Fibroblast of lung (primary cell): ENCODE data around the gene MELTF. TPM values are rescaled to one million over a fixed set of nuclear protein-coding genes. Genes with fewer than 3 reads are reported as not detected.

ENCODE experiments used
- DNase-seq, 2 donors: peaks; one replicate each; pipeline versions ENCODE4 v3.0.0 to v3.0.0-alpha.2; 2010; ENCODE audit warnings: low read depth in 2 of 2
- H2AFZ ChIP-seq: 2 replicates; pipeline ENCODE4 v1.5.1; 2012; ENCODE audit warnings: low read length, control low read depth, inconsistent platforms
- H3K27ac ChIP-seq: 2 replicates; pipeline ENCODE4 v1.5.1; 2011; ENCODE audit warnings: low read length, control low read depth; ENCODE audit not compliant: insufficient read depth
- H3K27me3 ChIP-seq: 2 replicates; pipeline ENCODE4 v1.5.1; 2011; ENCODE audit warnings: mild to moderate bottlenecking, low read length; ENCODE audit not compliant: control insufficient read depth, insufficient read depth
- H3K36me3 ChIP-seq: 2 replicates; pipeline ENCODE4 v1.5.1; 2011; ENCODE audit warnings: low read length; ENCODE audit not compliant: control insufficient read depth, insufficient read depth
- H3K4me1 ChIP-seq: 2 replicates; pipeline ENCODE4 v1.5.1; 2011; ENCODE audit warnings: low read length; ENCODE audit not compliant: control insufficient read depth, insufficient read depth; ENCODE audit errors: extremely low read depth
- H3K4me2 ChIP-seq: 2 replicates; pipeline ENCODE4 v1.5.1; 2011; ENCODE audit warnings: low read length, control low read depth; ENCODE audit not compliant: insufficient read depth; ENCODE audit errors: extremely low read depth
- H3K4me3 ChIP-seq, 4 experiments: fragments of 200-600 bp in 1 of 4; sonication (generic) in 1 of 4; replicated peaks in 1 of 4; 2 replicates each; pipeline ENCODE4 v1.5.1; 2011 to 2016; ENCODE audit warnings: low read length in 4 of 4, low read depth in 3 of 4, mild to moderate bottlenecking in 3 of 4, control low read depth in 2 of 4, inconsistent platforms in 1 of 4, mixed read lengths in 1 of 4; ENCODE audit not compliant: insufficient read depth in 1 of 4; ENCODE audit errors: control extremely low read depth in 1 of 4
- H3K79me2 ChIP-seq: 2 replicates; pipeline ENCODE4 v1.5.1; 2012; ENCODE audit warnings: mild to moderate bottlenecking, low read length, inconsistent platforms; ENCODE audit not compliant: control insufficient read depth, insufficient read depth
- H3K9ac ChIP-seq: 2 replicates; pipeline ENCODE4 v1.5.1; 2011; ENCODE audit warnings: mild to moderate bottlenecking, low read length, control low read depth; ENCODE audit not compliant: insufficient read depth
- H3K9me3 ChIP-seq: 2 replicates; pipeline ENCODE4 v1.5.1; 2012; ENCODE audit warnings: low read depth, low read length; ENCODE audit not compliant: control insufficient read depth, insufficient read depth
- H4K20me1 ChIP-seq: 2 replicates; pipeline ENCODE4 v1.5.1; 2011; ENCODE audit warnings: low read length; ENCODE audit not compliant: control insufficient read depth, insufficient read depth; ENCODE audit errors: extremely low read depth
- CTCF ChIP-seq, 2 donors: IDR thresholded peaks in 1 of 2; conservative IDR thresholded peaks in 1 of 2; 1 replicate in 1 of 2; 2 replicates in 1 of 2; pipeline ENCODE4 v1.5.1; 2011 to 2012; ENCODE audit warnings: low read length in 2 of 2, control low read depth in 1 of 2, inconsistent platforms in 1 of 2, low read depth in 1 of 2, mild to moderate bottlenecking in 1 of 2
- EZH2 ChIP-seq: IDR thresholded peaks from 2 replicates; pipeline ENCODE4 v1.5.1; 2012; ENCODE audit warnings: low read length, control low read depth, mild to moderate bottlenecking; ENCODE audit errors: missing control alignments
- polyA plus RNA-seq, 2 donors: library from polyadenylated mRNA; depleted of rRNA in 1 of 2; stranded (reverse) in 1 of 2; unstranded in 1 of 2; fragments of >200 nt; gene quantifications; 2 replicates each; pipeline ENCODE4 v1.2.1, GENCODE V29; 2011 to 2012; ENCODE audit warnings: missing spikeins in 1 of 2
- total RNA-seq: library from RNA; depleted of rRNA; stranded (reverse); fragments of >200 nt; gene quantifications from 2 replicates; pipeline ENCODE4 v1.2.1, GENCODE V29; 2014

Gene MELTF
- total and polyA plus RNA-seq, 2 donors (not counting 1 experiment from before 2014, with no cell fraction given), result 2.7 to 5.0 TPM

GRCh38 chr3:197011780-197012539 is 17.7 kb downstream of the MELTF start:
- no peak overlapping the region for H2AFZ ChIP-seq
- no peak overlapping the region for H3K4me3 ChIP-seq
- H3K9me3 ChIP-seq, result no peaks in the 10 kb centered on the region

GRCh38 chr3:197010556-197011351 is 18.9 kb downstream of the MELTF start:
- no peak for TF ChIP-seq CTCF (conservative IDR thresholded peaks at IDR 0.05 in 1 of 2, IDR thresholded peaks at IDR 0.05 in 1 of 2; ENCODE audit: low read depth in 1 of 2, low read length in 2 of 2)
- TF ChIP-seq EZH2, result no peak
- Histone ChIP-seq H3K36me3 (no peaks in the 10 kb centered on the region), H3K4me2 (no peak overlapping the region), H2AFZ (no peak overlapping the region), H3K9me3 (no peaks in the 10 kb centered on the region), H4K20me1 (no peaks in the 10 kb centered on the region), H3K79me2 (no peaks in the 10 kb centered on the region), H3K4me3 (no peak overlapping the region), H3K27me3 (peaks cover 5% of the 10 kb centered on the region), H3K4me1 (no peaks in the 10 kb centered on the region), H3K27ac (no peak overlapping the region), H3K9ac (no peak overlapping the region)
- DNase-seq, result no peak

More at GRCh38 chr3:197011780-197012539, 17.7 kb downstream of the MELTF start:
- peaks cover 5% of the 10 kb centered on the region for H3K27me3 ChIP-seq
- H3K4me1 ChIP-seq, result no peaks in the 10 kb centered on the region
- H3K36me3 ChIP-seq, result no peaks in the 10 kb centered on the region
- no peak overlapping the region for H3K27ac ChIP-seq
- no peaks in the 10 kb centered on the region for H4K20me1 ChIP-seq
- TF ChIP-seq CTCF (conservative IDR thresholded peaks at IDR 0.05 in 1 of 2, IDR thresholded peaks at IDR 0.05 in 1 of 2; ENCODE audit: low read depth in 1 of 2, low read length in 2 of 2) (no peak), EZH2 (no peak)
- no peak overlapping the region for H3K4me2 ChIP-seq
- H3K79me2 ChIP-seq, result no peaks in the 10 kb centered on the region
- H3K9ac ChIP-seq, result no peak overlapping the region
- DNase-seq, result no peak

- Histone ChIP-seq H3K27ac (no peak overlapping the region), H3K36me3 (no peaks in the 10 kb centered on the region), H3K9me3 (no peaks in the 10 kb centered on the region), H2AFZ (no peak overlapping the region), H3K4me3 (no peak overlapping the region), H3K79me2 (no peaks in the 10 kb centered on the region), H3K4me1 (no peaks in the 10 kb centered on the region), H3K9ac (no peak overlapping the region), H3K4me2 (no peak overlapping the region), H4K20me1 (no peaks in the 10 kb centered on the region), H3K27me3 (peaks cover 5% of the 10 kb centered on the region)
- DNase-seq, result no peak
- TF ChIP-seq EZH2, result no peak
- TF ChIP-seq CTCF (conservative IDR thresholded peaks at IDR 0.05 in 1 of 2, IDR thresholded peaks at IDR 0.05 in 1 of 2; ENCODE audit: low read depth in 1 of 2, low read length in 2 of 2), result no peak
These were observed 20.0 kb downstream of the MELTF start for GRCh38 chr3:197009532-197010019.
